SK-N-SH (cell line): ENCODE data around the gene TTC7B.

Experiments used
- CHD2 ChIP-seq: fragments of 150-350 bp; IDR thresholded peaks from 2 replicates; pipeline ENCODE4 v1.6.1; 2018; ENCODE audit warnings: low read length; ENCODE audit not compliant: partially characterized antibody
- EP300 ChIP-seq, 2 experiments: IDR thresholded peaks; 2 replicates each; pipeline versions ENCODE4 v1.4.0 to v1.6.1; 2012; ENCODE audit warnings: borderline replicate concordance in 1 of 2, low read depth in 1 of 2, low read length in 1 of 2
- EZH2phosphoT487 ChIP-seq: fragments of 200-600 bp; sonication (generic); IDR thresholded peaks from 2 replicates; pipeline ENCODE4 v1.6.1; 2017; ENCODE audit warnings: low read depth, mixed run types, mild to moderate bottlenecking, antibody characterized with exemption, moderate library complexity, borderline replicate concordance
- FOXJ3 ChIP-seq: sonication (generic); formaldehyde crosslinking; IDR thresholded peaks from 2 replicates; pipeline ENCODE4 v1.5.1; 2020; ENCODE audit warnings: mild to moderate bottlenecking, missing genetic modification reagents
- GABPA ChIP-seq: IDR thresholded peaks from 2 replicates; pipeline ENCODE4 v1.4.0; 2012; ENCODE audit warnings: low read depth, mild to moderate bottlenecking
- JUND ChIP-seq: IDR thresholded peaks from 2 replicates; pipeline ENCODE4 v1.4.0; 2012
- MAX ChIP-seq: IDR thresholded peaks from 2 replicates; pipeline ENCODE4 v1.4.0; 2012; ENCODE audit warnings: low read depth
- POLR2AphosphoS5 ChIP-seq: IDR thresholded peaks from 2 replicates; pipeline ENCODE4 v1.6.1; 2012; ENCODE audit warnings: low read depth, low read length
- RAD21 ChIP-seq: IDR thresholded peaks from 2 replicates; pipeline ENCODE4 v1.6.1; 2012; ENCODE audit warnings: mild to moderate bottlenecking, low read length
- SMC3 ChIP-seq: IDR thresholded peaks from 2 replicates; pipeline ENCODE4 v1.6.1; 2012; ENCODE audit warnings: low read depth, low read length, improper control_type of control experiment
- TEAD4 ChIP-seq: IDR thresholded peaks from 2 replicates; pipeline ENCODE4 v1.4.0; 2012; ENCODE audit warnings: mild to moderate bottlenecking, borderline replicate concordance; ENCODE audit not compliant: insufficient read depth
- USF2 ChIP-seq: fragments of 150-350 bp; IDR thresholded peaks from 2 replicates; pipeline ENCODE4 v1.6.1; 2017; ENCODE audit warnings: antibody characterized with exemption, low read length, low read depth, borderline replicate concordance
- YY1 ChIP-seq: IDR thresholded peaks from 2 replicates; pipeline ENCODE4 v1.4.0; 2012; ENCODE audit warnings: low read depth, mild to moderate bottlenecking
- TF ChIP-seq, protein P1 (sequence below): fragments of 200-600 bp; sonication (generic); IDR thresholded peaks from 2 replicates; pipeline ENCODE4 v1.6.1; 2017; ENCODE audit warnings: antibody characterized with exemption, mild to moderate bottlenecking, moderate library complexity

GRCh38 chr14:90651976-90652560, 164.2 kb downstream of the TTC7B start:
- TF ChIP-seq GABPA (no peak), RAD21 (no peak), USF2 (no peak), SMC3 (no peak), EP300 (IDR thresholded peaks at IDR 0.05; ENCODE audit: borderline replicate concordance in 1 of 2, low read depth in 1 of 2, low read length in 1 of 2) (no peak), YY1 (no peak), EZH2phosphoT487 (no peak), TEAD4 (no peak), FOXJ3 (CRISPR knock-in tag) (no peak), JUND (no peak), POLR2AphosphoS5 (no peak), MAX (no peak), CHD2 (no peak)
- TF ChIP-seq, protein P1, sequence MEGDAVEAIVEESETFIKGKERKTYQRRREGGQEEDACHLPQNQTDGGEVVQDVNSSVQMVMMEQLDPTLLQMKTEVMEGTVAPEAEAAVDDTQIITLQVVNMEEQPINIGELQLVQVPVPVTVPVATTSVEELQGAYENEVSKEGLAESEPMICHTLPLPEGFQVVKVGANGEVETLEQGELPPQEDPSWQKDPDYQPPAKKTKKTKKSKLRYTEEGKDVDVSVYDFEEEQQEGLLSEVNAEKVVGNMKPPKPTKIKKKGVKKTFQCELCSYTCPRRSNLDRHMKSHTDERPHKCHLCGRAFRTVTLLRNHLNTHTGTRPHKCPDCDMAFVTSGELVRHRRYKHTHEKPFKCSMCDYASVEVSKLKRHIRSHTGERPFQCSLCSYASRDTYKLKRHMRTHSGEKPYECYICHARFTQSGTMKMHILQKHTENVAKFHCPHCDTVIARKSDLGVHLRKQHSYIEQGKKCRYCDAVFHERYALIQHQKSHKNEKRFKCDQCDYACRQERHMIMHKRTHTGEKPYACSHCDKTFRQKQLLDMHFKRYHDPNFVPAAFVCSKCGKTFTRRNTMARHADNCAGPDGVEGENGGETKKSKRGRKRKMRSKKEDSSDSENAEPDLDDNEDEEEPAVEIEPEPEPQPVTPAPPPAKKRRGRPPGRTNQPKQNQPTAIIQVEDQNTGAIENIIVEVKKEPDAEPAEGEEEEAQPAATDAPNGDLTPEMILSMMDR, result no peak
